HepG2 (cell line): ENCODE data around the gene CDH1. TPM values are rescaled to one million over a fixed set of nuclear protein-coding genes. Genes with fewer than 3 reads are reported as not detected.

Experiments used
- ATRX ChIP-seq: sonication (generic); formaldehyde crosslinking; IDR thresholded peaks from 2 replicates; pipeline ENCODE4 v1.4.0; 2020; ENCODE audit warnings: missing genetic modification reagents, borderline replicate concordance
- BCL6 ChIP-seq: IDR thresholded peaks from 2 replicates; pipeline ENCODE4 v1.6.1; 2016; ENCODE audit warnings: missing genetic modification reagents, missing compliant biosample characterization
- FIP1L1 ChIP-seq: fragments of 200-400 bp; formaldehyde crosslinking; IDR thresholded peaks from 2 replicates; pipeline ENCODE4 v1.6.1; 2018; ENCODE audit warnings: low read depth, mild to moderate bottlenecking, low read length, moderate library complexity, borderline replicate concordance; ENCODE audit not compliant: insufficient read depth
- FOXK2 ChIP-seq: fragments of 450-650 bp; IDR thresholded peaks from 2 replicates; pipeline ENCODE4 v1.6.1; 2016
- HDAC2 ChIP-seq: sonication (generic); formaldehyde crosslinking; IDR thresholded peaks from 2 replicates; pipeline ENCODE4 v1.4.0; 2020; ENCODE audit warnings: missing genetic modification reagents
- HNF1A ChIP-seq, 2 experiments: sonication (generic) in 1 of 2; formaldehyde crosslinking in 1 of 2; IDR thresholded peaks; 2 replicates each; pipeline versions ENCODE4 v1.4.0 to v1.6.1; 2016 to 2020; ENCODE audit warnings: borderline replicate concordance in 1 of 2, low read depth in 1 of 2, mild to moderate bottlenecking in 1 of 2, missing genetic modification reagents in 1 of 2
- KDM4B ChIP-seq: sonication (generic); formaldehyde crosslinking; IDR thresholded peaks from 2 replicates; pipeline ENCODE4 v1.4.0; 2020; ENCODE audit warnings: missing genetic modification reagents
- MYNN ChIP-seq: sonication (generic); formaldehyde crosslinking; IDR thresholded peaks from 2 replicates; pipeline ENCODE4 v1.4.0; 2020; ENCODE audit warnings: mild to moderate bottlenecking, low read depth, missing genetic modification reagents
- PBX2 ChIP-seq: IDR thresholded peaks from 2 replicates; pipeline ENCODE4 v1.6.1; 2016; ENCODE audit warnings: control low read depth
- RAD51 ChIP-seq: fragments of 450-650 bp; IDR thresholded peaks from 2 replicates; pipeline ENCODE4 v1.6.1; 2016; ENCODE audit warnings: borderline replicate concordance
- SALL1 ChIP-seq: sonication (generic); formaldehyde crosslinking; IDR thresholded peaks from 2 replicates; pipeline ENCODE4 v1.8.0; 2022; ENCODE audit warnings: mild to moderate bottlenecking, missing genetic modification reagents
- SOX13 ChIP-seq, 3 experiments: fragments of 450-650 bp in 1 of 3; sonication (generic) in 1 of 3; formaldehyde crosslinking in 1 of 3; IDR thresholded peaks in 2 of 3; conservative IDR thresholded peaks in 1 of 3; 2 replicates each; pipeline versions ENCODE4 v1.5.0 to v1.6.1; 2016 to 2020; ENCODE audit warnings: antibody characterized with exemption in 1 of 3, mild to moderate bottlenecking in 1 of 3, missing compliant biosample characterization in 1 of 3, missing genetic modification reagents in 1 of 3, moderate library complexity in 1 of 3
- SUZ12 ChIP-seq: fragments of 150-350 bp; IDR thresholded peaks from 2 replicates; pipeline ENCODE4 v1.6.1; 2014; ENCODE audit warnings: low read depth, low read length
- ZBTB33 ChIP-seq: sonication (generic); formaldehyde crosslinking; IDR thresholded peaks from 2 replicates; pipeline ENCODE4 v1.4.0; 2020; ENCODE audit warnings: missing genetic modification reagents
- ZFY ChIP-seq: sonication (generic); formaldehyde crosslinking; IDR thresholded peaks from 2 replicates; pipeline ENCODE4 v1.4.0; 2020; ENCODE audit warnings: missing genetic modification reagents
- ZNF296 ChIP-seq: sonication (generic); formaldehyde crosslinking; conservative IDR thresholded peaks from 2 replicates; pipeline ENCODE4 v1.5.0; 2020; ENCODE audit warnings: mild to moderate bottlenecking, missing genetic modification reagents
- ZNF335 ChIP-seq: sonication (generic); formaldehyde crosslinking; IDR thresholded peaks from 2 replicates; pipeline ENCODE4 v1.4.0; 2020; ENCODE audit warnings: missing genetic modification reagents
- ZNF616 ChIP-seq: sonication (generic); formaldehyde crosslinking; IDR thresholded peaks from 2 replicates; pipeline ENCODE4 v1.5.0; 2020; ENCODE audit warnings: low read depth, mild to moderate bottlenecking, missing genetic modification reagents
- ZSCAN5A ChIP-seq: sonication (generic); formaldehyde crosslinking; IDR thresholded peaks from 2 replicates; pipeline ENCODE4 v1.8.0; 2022; ENCODE audit warnings: mild to moderate bottlenecking, missing genetic modification reagents, borderline replicate concordance
- polyA plus RNA-seq, 8 experiments: library from polyadenylated mRNA; depleted of rRNA in 3 of 8; stranded (reverse) in 7 of 8; unstranded in 1 of 8; fragments of >200 nt; fragmentation: Illumina TruSeq in 4 of 8; extraction: Trizol in 4 of 8; gene quantifications; 2 replicates each; pipeline versions ENCODE4 v1.2.1 to v1.2.3, GENCODE V29; 2011 to 2016; ENCODE audit warnings: low read depth in 4 of 8, missing spikeins in 1 of 8, mixed read lengths in 1 of 8; ENCODE audit not compliant: insufficient read depth in 1 of 8
- total RNA-seq, 5 experiments: library from RNA; depleted of rRNA; stranded (reverse); fragments of >200 nt; fragmentation: Illumina TruSeq; extraction: Trizol; gene quantifications; 2 replicates each; pipeline ENCODE4 v1.2.3, GENCODE V29; 2016; ENCODE audit warnings: low read depth in 1 of 5

The CDH1 gene
- total and polyA plus RNA-seq, 2 of the 13 experiments (the other 11 are each of a cell fraction or from before 2014, with no cell fraction given) = 0.95 to 9.8 TPM

- TF ChIP-seq FIP1L1 (no peak), ATRX (no peak), MYNN (CRISPR knock-in tag) (no peak), ZNF296 (CRISPR knock-in tag) (no peak), ZSCAN5A (peak; percentile 79; the same call in 1 of the 2 replicates), HNF1A (IDR thresholded peaks at IDR 0.05; ENCODE audit: low read depth) (peak; percentile 64), HNF1A (CRISPR knock-in tag; IDR thresholded peaks at IDR 0.05; ENCODE audit: borderline replicate concordance) (peak; percentile 71; the same call in 1 of the 2 replicates), SUZ12 (no peak), ZNF335 (peak; percentile 59), BCL6 (CRISPR knock-in tag) (peak; percentile 95), ZFY (CRISPR knock-in tag) (no peak; the same call in 1 of the 2 replicates), ZNF616 (CRISPR knock-in tag) (no peak), PBX2 (CRISPR knock-in tag) (peak; percentile 19; the same call in 1 of the 2 replicates), ZBTB33 (CRISPR knock-in tag) (no peak; the same call in 1 of the 2 replicates), KDM4B (CRISPR knock-in tag) (no peak), FOXK2 (peak; percentile 90), RAD51 (no peak), SALL1 (peak; percentile 96), HDAC2 (CRISPR knock-in tag) (peak; percentile 79), SOX13 (IDR thresholded peaks at IDR 0.05) (peak; percentile 58), SOX13 (CRISPR knock-in tag; conservative IDR thresholded peaks at IDR 0.05 in 1 of 2, IDR thresholded peaks at IDR 0.05 in 1 of 2) (peak in 1 of 2 experiments; percentile 92; a peak in 2 of 4 replicates)
Measured at GRCh38 chr16:68792465-68793324, 55.6 kb downstream of the CDH1 start (continued).
